GM21515 (cell line): Measurements from ENCODE around the gene GABRA4.

Source experiments
- ATAC-seq: cut with Tn5 transposase; IDR thresholded peaks from one replicate; pipeline ENCODE4 v1.9.1; 2021; ENCODE audit not compliant: unreplicated experiment

Gene GABRA4

GRCh38 chr4:46931981-46932380 lies 61.4 kb downstream of the GABRA4 start:
- peak; percentile 80 for ATAC-seq

GRCh38 chr4:46930891-46931290 lies 62.5 kb downstream of the GABRA4 start:
- no peak for ATAC-seq

GRCh38 chr4:46927201-46927600 lies 66.2 kb downstream of the GABRA4 start:
- ATAC-seq: no peak

- ATAC-seq: no peak
Observed at GRCh38 chr4:46924789-46925529, 68.4 kb downstream of the GABRA4 start.

GRCh38 chr4:46922205-46922604 lies 71.2 kb downstream of the GABRA4 start:
- ATAC-seq: no peak

GRCh38 chr4:46909078-46909477 lies 84.3 kb downstream of the GABRA4 start, which contains the start of gene COX7B2:
TSS of gene COX7B2 (minus strand) at chr4:46909245. CDS start at chr4:46735192, 174,053 bp downstream.
- ATAC-seq: no peak

- no peak for ATAC-seq
Observed at GRCh38 chr4:46908148-46908547, 85.2 kb downstream of the GABRA4 start.

- no peak for ATAC-seq
Observed at GRCh38 chr4:46900082-46900481, 93.3 kb downstream of the GABRA4 start.

GRCh38 chr4:46894826-46895225 lies 98.6 kb downstream of the GABRA4 start:
- ATAC-seq: no peak

- no peak for ATAC-seq
Observed at GRCh38 chr4:46890056-46890455, 103.3 kb downstream of the GABRA4 start.

GRCh38 chr4:46889410-46889809 lies 104.0 kb downstream of the GABRA4 start:
- no peak for ATAC-seq

- ATAC-seq: no peak
Observed at GRCh38 chr4:46886711-46887110, 106.7 kb downstream of the GABRA4 start.

- ATAC-seq: no peak
Observed at GRCh38 chr4:46878641-46879040, 114.7 kb downstream of the GABRA4 start.

- no peak for ATAC-seq
Observed at GRCh38 chr4:46874811-46875210, 118.6 kb downstream of the GABRA4 start.

GRCh38 chr4:46870411-46870810 lies 123.0 kb downstream of the GABRA4 start:
- ATAC-seq: no peak
